Endothelial cell of umbilical vein (primary cell): Measurements from ENCODE around the gene DDX56. TPM values are rescaled to one million over a fixed set of nuclear protein-coding genes. Genes with fewer than 3 reads are reported as not detected.

ENCODE experiments used
- BruUV-seq: library from RNA; stranded (reverse); fragments of 400-500 nt; replicated peaks from 2 replicates; lab custom pipeline; 2021; lab: Mats Ljungman, UMichigan
- CTCF ChIA-PET: fragments of 300-600, 350-600 bp; sonication (Branson Sonifier 250); formaldehyde crosslinking; loops from one replicate; lab custom pipeline; 2021; ENCODE audit warnings: antibody characterized with exemption, inconsistent platforms; lab: Charles Lee
- POLR2A ChIA-PET: fragments of 300-600, 350-600 bp; sonication (Branson Sonifier 250); formaldehyde crosslinking; loops from one replicate; lab custom pipeline; 2021; ENCODE audit warnings: antibody characterized with exemption, inconsistent platforms; lab: Charles Lee
- DNase-seq: peaks from one replicate; pipeline ENCODE4 v3.0.0-alpha.2; 2011; ENCODE audit warnings: low read depth, low spot score
- FAIRE-seq: peaks from 2 replicates; lab custom pipeline; 2011; peaks lifted over from hg19 to GRCh38; lab: Jason Lieb, UNC
- H2AFZ ChIP-seq: 2 replicates; pipeline ENCODE4 v1.6.0; 2012; ENCODE audit warnings: low read depth, low read length, control low read depth, inconsistent platforms
- H3K27ac ChIP-seq: 2 replicates; pipeline ENCODE4 v1.5.1; 2011; ENCODE audit warnings: low read depth, mild to moderate bottlenecking, control low read depth, low read length, moderate library complexity; ENCODE audit not compliant: insufficient read depth
- H3K27me3 ChIP-seq, 2 experiments: 2 replicates each; pipeline versions ENCODE4 v1.6.0 to v1.6.1; 2011; ENCODE audit warnings: low read length in 2 of 2, mixed read lengths in 1 of 2; ENCODE audit not compliant: control insufficient read depth in 2 of 2, insufficient read depth in 2 of 2
- H3K36me3 ChIP-seq, 2 experiments: 2 replicates in 1 of 2; 3 replicates in 1 of 2; pipeline ENCODE4 v1.5.1; 2011; ENCODE audit warnings: low read length in 2 of 2, mild to moderate bottlenecking in 1 of 2, moderate library complexity in 1 of 2; ENCODE audit not compliant: control insufficient read depth in 2 of 2, insufficient read depth in 2 of 2; ENCODE audit errors: extremely low read depth in 1 of 2
- H3K4me1 ChIP-seq: 3 replicates; pipeline ENCODE4 v1.5.1; 2011; ENCODE audit warnings: mild to moderate bottlenecking, low read length; ENCODE audit not compliant: control insufficient read depth, insufficient read depth; ENCODE audit errors: extremely low read depth
- H3K4me2 ChIP-seq: 2 replicates; pipeline ENCODE4 v1.6.1; 2011; ENCODE audit warnings: low read length, control low read depth, mixed read lengths; ENCODE audit not compliant: insufficient read depth
- H3K4me3 ChIP-seq, 3 experiments: fragments of 200-600 bp in 1 of 3; sonication (generic), shearing (Covaris generic) in 1 of 3; replicated peaks in 1 of 3; 2 replicates each; pipeline ENCODE4 v1.5.1; 2011 to 2016; ENCODE audit warnings: control low read depth in 3 of 3, low read length in 3 of 3, mild to moderate bottlenecking in 2 of 3, inconsistent platforms in 1 of 3, low read depth in 1 of 3, moderate library complexity in 1 of 3; ENCODE audit not compliant: insufficient read depth in 1 of 3
- H3K79me2 ChIP-seq: 2 replicates; pipeline ENCODE4 v1.6.0; 2012; ENCODE audit warnings: low read length, inconsistent platforms; ENCODE audit not compliant: control insufficient read depth, insufficient read depth
- H3K9ac ChIP-seq: replicated peaks from 2 replicates; pipeline ENCODE3; 2011; ENCODE audit warnings: low read length, control low read depth; ENCODE audit not compliant: insufficient read depth; ENCODE audit errors: extremely low read depth
- H3K9me1 ChIP-seq: replicated peaks from 3 replicates; pipeline ENCODE4 v1.6.0; 2011; ENCODE audit warnings: mild to moderate bottlenecking, low read length; ENCODE audit not compliant: control insufficient read depth, insufficient read depth; ENCODE audit errors: extremely low read depth
- H3K9me3 ChIP-seq: replicated peaks from 2 replicates; pipeline ENCODE4 v1.5.1; 2012; ENCODE audit warnings: low read length, inconsistent platforms; ENCODE audit not compliant: control insufficient read depth, insufficient read depth
- H4K20me1 ChIP-seq: replicated peaks from 2 replicates; pipeline ENCODE3; 2011; ENCODE audit warnings: mild to moderate bottlenecking, low read length; ENCODE audit not compliant: control insufficient read depth, insufficient read depth; ENCODE audit errors: extremely low read depth
- CTCF ChIP-seq, 2 donors: IDR thresholded peaks; 1 replicate in 1 of 2; 2 replicates in 1 of 2; pipeline ENCODE4 v1.5.1; 2011; ENCODE audit warnings: low read length in 2 of 2, mild to moderate bottlenecking in 2 of 2, moderate library complexity in 2 of 2, control low read depth in 1 of 2, inconsistent platforms in 1 of 2, low read depth in 1 of 2; ENCODE audit not compliant: insufficient read depth in 1 of 2; ENCODE audit errors: extremely low read depth in 1 of 2
- EZH2 ChIP-seq: IDR thresholded peaks from 2 replicates; pipeline ENCODE4 v1.6.1; 2012; ENCODE audit warnings: borderline replicate concordance, low read depth, mild to moderate bottlenecking, moderate library complexity, low read length, inconsistent platforms; ENCODE audit not compliant: severe bottlenecking
- FOS ChIP-seq: IDR thresholded peaks from 2 replicates; pipeline ENCODE4 v1.6.1; 2011; ENCODE audit warnings: mild to moderate bottlenecking, low read length, moderate library complexity, borderline replicate concordance; ENCODE audit not compliant: insufficient read depth
- GATA2 ChIP-seq: IDR thresholded peaks from 2 replicates; pipeline ENCODE4 v1.7.0; 2011; ENCODE audit warnings: low read depth, mild to moderate bottlenecking, moderate library complexity, mixed read lengths, low read length; ENCODE audit not compliant: insufficient read length, insufficient read depth
- JUN ChIP-seq: IDR thresholded peaks from 2 replicates; pipeline ENCODE4 v1.6.1; 2011; ENCODE audit warnings: borderline replicate concordance, low read depth; ENCODE audit not compliant: insufficient read length, insufficient read depth
- MAX ChIP-seq: IDR thresholded peaks from 2 replicates; pipeline ENCODE4 v1.6.1; 2011; ENCODE audit not compliant: insufficient read depth, insufficient read length
- MYC ChIP-seq: IDR thresholded peaks from one replicate; pipeline ENCODE4 v1.6.1; 2011; ENCODE audit warnings: mild to moderate bottlenecking, low read depth, low read length
- POLR2A ChIP-seq: IDR thresholded peaks from 2 replicates; pipeline ENCODE4 v1.6.1; 2012; ENCODE audit warnings: low read depth, mild to moderate bottlenecking, control low read depth, low read length
- POLR2AphosphoS5 ChIP-seq: IDR thresholded peaks from 2 replicates; pipeline ENCODE4 v1.6.1; 2012; ENCODE audit warnings: low read depth, mild to moderate bottlenecking, control low read depth, low read length, moderate library complexity; ENCODE audit not compliant: insufficient read depth
- dilution Hi-C: fragments of 300-500 bp; cut with MboI; formaldehyde crosslinking; loops from one replicate; pipeline ENCODE4 v1.15.0; 2019; ENCODE audit warnings: low sequenced_read_pairs; ENCODE audit not compliant: extremely low pct_ligation_motif_present
- intact Hi-C: fragments of 100-400 bp; cut with micrococcal nuclease; formaldehyde crosslinking; loops from one replicate; pipeline ENCODE4 v1.10.0; 2022
- polyA plus RNA-seq, 4 experiments: library from polyadenylated mRNA; depleted of rRNA in 3 of 4; stranded (reverse) in 3 of 4; unstranded in 1 of 4; fragments of >200 nt; gene quantifications; 2 replicates each; pipeline versions ENCODE4 v1.2.1 to v1.2.3, GENCODE V29; 2011 to 2012; ENCODE audit warnings: missing spikeins in 1 of 4
- total RNA-seq: library from RNA; stranded (reverse); gene quantifications from 2 replicates; pipeline ENCODE4 v1.2.3, GENCODE V29; 2021

DDX56 gene
- total and polyA plus RNA-seq, 2 donors (not counting 3 experiments of a cell fraction or from before 2014, with no cell fraction given): 94.7 to 96.6 TPM

DNA sequence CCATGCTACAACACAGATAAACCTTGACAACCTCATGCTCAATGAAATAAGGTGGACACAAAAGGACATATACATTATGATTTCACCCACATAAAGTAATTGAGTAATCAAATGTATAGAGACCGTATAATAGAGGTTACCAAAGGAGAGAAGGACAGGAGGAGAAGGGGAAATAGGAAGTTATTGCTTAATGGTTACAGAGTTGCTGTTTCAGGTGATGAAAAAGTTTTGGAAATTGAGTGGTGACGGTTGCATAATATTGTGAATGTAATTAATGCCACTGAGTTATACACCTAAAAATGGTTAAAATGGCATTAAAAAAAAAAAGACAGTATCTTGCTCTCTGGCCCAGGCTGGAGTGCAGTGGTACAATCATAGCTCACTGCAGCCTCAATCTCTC is 31.2 kb upstream of the DDX56 start:
- Histone ChIP-seq H3K9me1 (no peaks in the 10 kb centered on the region), H3K4me1 (peaks cover 11% of the 10 kb centered on the region), H3K9ac (no peak overlapping the region), H3K79me2 (peaks cover 30% of the 10 kb centered on the region), H4K20me1 (no peaks in the 10 kb centered on the region), H3K27ac (no peak overlapping the region), H3K4me3 (no peak overlapping the region), H2AFZ (no peak overlapping the region), H3K4me2 (no peak overlapping the region), H3K27me3 (peaks cover 2 to 6% of the 10 kb centered on the region in 2 experiments), H3K9me3 (no peaks in the 10 kb centered on the region), H3K36me3 (no peaks in the 10 kb centered on the region)
- BruUV-seq: no TSS peak
- ChIA-PET CTCF (interaction anchor here (0.6 to 1.3 kb wide), 3 partner anchors 29 to 196 kb away, joined by 3 read pairs; no protein-coding TSS in a partner anchor), POLR2A (no interaction called here)
- dilution Hi-C loops: no loop called here
- intact Hi-C loops: no loop called here
- FAIRE-seq (no peak), DNase-seq (no peak)
- TF ChIP-seq FOS (no peak), MYC (no peak), CTCF (IDR thresholded peaks at IDR 0.05; ENCODE audit: extremely low read depth in 1 of 2, insufficient read depth in 1 of 2, low read depth in 1 of 2, low read length in 2 of 2) (no peak), EZH2 (no peak), GATA2 (no peak), MAX (no peak), POLR2AphosphoS5 (no peak), POLR2A (no peak), JUN (no peak)
